ENCODE data around the gene TLCD5.

TLCD5 gene

DNA sequence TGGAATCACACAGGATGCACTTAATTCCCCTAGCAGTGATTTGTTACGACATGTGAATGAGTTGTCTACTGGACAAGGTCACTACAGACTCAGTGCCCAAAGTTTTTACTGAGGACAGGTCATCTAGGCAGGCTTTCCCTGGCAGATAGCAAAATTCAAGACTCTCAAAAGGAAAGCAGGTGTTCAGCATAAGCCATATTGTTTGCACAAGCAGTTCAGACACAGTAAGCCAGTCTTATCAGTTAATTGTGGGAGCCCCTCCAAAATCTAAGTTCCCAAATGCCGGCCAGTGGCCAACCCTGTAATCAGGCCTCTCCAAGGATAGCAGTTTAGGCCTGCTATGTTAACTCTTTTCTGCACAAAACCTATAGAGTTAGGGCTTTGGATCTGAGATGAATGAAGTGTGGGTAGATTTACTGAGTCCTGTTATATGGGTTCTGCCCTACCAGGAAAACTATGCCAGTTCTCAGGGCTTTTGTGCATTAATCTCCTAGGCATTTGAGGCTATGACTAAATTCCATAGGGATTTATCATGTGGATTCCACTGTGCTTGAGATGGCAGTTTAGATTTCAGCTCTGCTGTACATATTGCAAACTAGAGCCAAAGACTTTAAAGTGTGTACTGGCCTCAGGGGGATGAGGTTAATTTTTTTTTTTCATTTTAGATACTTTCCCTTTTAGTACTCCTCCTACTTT, 6.3 kb downstream of the TLCD5 start:
- H2BK120ac ChIP-seq (ENCODE audit: low read depth, low read length): no peak overlapping the region
- DNase-seq (ENCODE audit: low spot score): no peak
- no CpG with 5 or more reads among the region's 2 CpGs for WGBS, 2 donors (ENCODE audit: extremely low coverage in 2 of 2, insufficient read length in 2 of 2, insufficient replicate concordance in 1 of 2)
- H3K27me3 ChIP-seq (ENCODE audit: control insufficient read depth in 3 of 3, insufficient read depth in 3 of 3, low read depth in 1 of 3, low read length in 3 of 3): no peaks in the 10 kb centered on the region
- no peak overlapping the region for H3K18ac ChIP-seq (ENCODE audit: low read length)
- H3K9ac ChIP-seq (ENCODE audit: low read depth, low read length, poor library complexity): no peak overlapping the region
- no peak overlapping the region for H3K14ac ChIP-seq (ENCODE audit: low read length)
- peaks cover 8 to 40% of the 10 kb centered on the region in 2 donors for H3K36me3 ChIP-seq (replicated peaks in 1 of 2; ENCODE audit: control insufficient read depth in 2 of 2, insufficient read depth in 2 of 2, low read length in 2 of 2)
- no peak overlapping the region for H3K4me2 ChIP-seq (ENCODE audit: insufficient read depth, low read length, poor library complexity, severe bottlenecking)
- H3K27ac ChIP-seq (replicated peaks; ENCODE audit: low read length): no peak overlapping the region
- no peak overlapping the region for H2AFZ ChIP-seq (ENCODE audit: low read length)
- H3K79me1 ChIP-seq (ENCODE audit: low read depth, low read length): no peaks in the 10 kb centered on the region
- H3K9me3 ChIP-seq (replicated peaks in 1 of 2; ENCODE audit: control insufficient read depth in 2 of 2, insufficient read depth in 1 of 2, low read depth in 1 of 2, low read length in 2 of 2): no peaks in the 10 kb centered on the region
- no peak overlapping the region for H2AK5ac ChIP-seq (ENCODE audit: low read depth, low read length)
- no peak overlapping the region for H3K4me3 ChIP-seq (ENCODE audit: low read length in 2 of 2)
- no peak overlapping the region for H2BK12ac ChIP-seq (ENCODE audit: low read length)
- no peak overlapping the region for H3K4ac ChIP-seq (ENCODE audit: low read length)
- H4K8ac ChIP-seq (ENCODE audit: low read depth, low read length): no peak overlapping the region
- H2BK5ac ChIP-seq (ENCODE audit: low read length): no peak overlapping the region
- no peak overlapping the region for H4K91ac ChIP-seq (ENCODE audit: low read depth, low read length, poor library complexity)
- H2BK15ac ChIP-seq (ENCODE audit: low read length): no peak overlapping the region
- H3K4me1 ChIP-seq (ENCODE audit: control insufficient read depth in 2 of 2, insufficient read depth in 1 of 2, low read depth in 1 of 2, low read length in 2 of 2): peaks cover 2 to 3% of the 10 kb centered on the region in 2 donors
- H3K23ac ChIP-seq (ENCODE audit: low read depth, low read length, poor library complexity): no peak overlapping the region

DNA sequence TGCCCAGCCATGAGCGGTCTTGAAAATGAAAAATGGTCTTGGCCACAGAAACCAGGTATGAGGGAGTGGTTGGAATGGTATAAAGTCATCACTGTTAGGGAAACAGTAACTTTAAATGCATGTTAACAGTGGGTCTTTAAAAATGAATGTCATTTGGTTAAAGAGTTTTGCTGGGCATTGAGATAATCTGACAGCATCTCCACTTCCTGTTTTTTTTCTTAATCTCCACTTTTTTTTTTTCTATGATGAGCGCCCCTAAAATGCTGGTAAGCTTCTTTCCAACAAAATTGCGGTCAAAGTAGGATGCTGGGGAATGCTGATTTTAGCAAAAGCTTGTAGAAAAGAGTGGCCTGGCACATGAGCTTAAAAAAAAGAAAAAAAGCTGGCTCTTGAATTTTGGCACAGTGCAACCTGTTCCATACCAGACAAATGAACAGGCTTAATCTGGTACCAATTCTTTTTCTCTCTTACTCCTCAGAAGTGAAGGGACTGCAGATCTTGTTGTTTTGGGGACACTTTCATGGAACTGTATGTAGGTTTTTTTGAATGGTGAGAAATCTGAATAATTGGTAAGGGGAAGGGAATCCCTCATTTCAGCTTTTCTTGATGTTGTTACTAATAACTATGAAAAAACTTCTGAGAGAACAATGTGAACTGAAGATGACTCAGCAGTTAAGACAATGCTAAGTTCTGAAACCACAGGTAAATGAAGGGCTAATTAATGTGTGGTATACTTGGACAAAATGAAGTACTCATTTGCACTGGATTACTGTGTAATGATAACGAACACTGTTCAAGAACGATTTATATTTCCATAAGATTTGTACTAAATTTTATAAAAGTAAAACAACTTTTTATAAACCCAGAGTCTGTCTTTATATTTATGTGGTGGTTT, 8.0 kb downstream of the TLCD5 start:
- no CpG with 5 or more reads among the region's 5 CpGs for WGBS, 2 donors (ENCODE audit: extremely low coverage in 2 of 2, insufficient read length in 2 of 2, insufficient replicate concordance in 1 of 2)
- Histone ChIP-seq H3K4ac (ENCODE audit: low read length) (no peak overlapping the region), H3K18ac (ENCODE audit: low read length) (no peak overlapping the region), H4K91ac (ENCODE audit: low read depth, low read length, poor library complexity) (no peak overlapping the region), H3K4me3 (ENCODE audit: low read length in 2 of 2) (no peak overlapping the region), H2BK120ac (ENCODE audit: low read depth, low read length) (no peak overlapping the region), H2AK5ac (ENCODE audit: low read depth, low read length) (no peak overlapping the region), H2BK15ac (ENCODE audit: low read length) (no peak overlapping the region), H2AFZ (ENCODE audit: low read length) (no peak overlapping the region), H3K4me1 (ENCODE audit: control insufficient read depth in 2 of 2, insufficient read depth in 1 of 2, low read depth in 1 of 2, low read length in 2 of 2) (peaks cover 0 to 4% of the 10 kb centered on the region in 2 donors), H2BK12ac (ENCODE audit: low read length) (no peak overlapping the region), H3K79me1 (ENCODE audit: low read depth, low read length) (no peaks in the 10 kb centered on the region), H3K23ac (ENCODE audit: low read depth, low read length, poor library complexity) (no peak overlapping the region), H4K8ac (ENCODE audit: low read depth, low read length) (no peak overlapping the region), H3K9me3 (replicated peaks in 1 of 2; ENCODE audit: control insufficient read depth in 2 of 2, insufficient read depth in 1 of 2, low read depth in 1 of 2, low read length in 2 of 2) (no peaks in the 10 kb centered on the region), H2BK5ac (ENCODE audit: low read length) (no peak overlapping the region), H3K9ac (ENCODE audit: low read depth, low read length, poor library complexity) (no peak overlapping the region), H3K27ac (replicated peaks; ENCODE audit: low read length) (no peak overlapping the region), H3K14ac (ENCODE audit: low read length) (no peak overlapping the region), H3K36me3 (replicated peaks in 1 of 2; ENCODE audit: control insufficient read depth in 2 of 2, insufficient read depth in 2 of 2, low read length in 2 of 2) (peaks cover 8 to 40% of the 10 kb centered on the region in 2 donors), H3K4me2 (ENCODE audit: insufficient read depth, low read length, poor library complexity, severe bottlenecking) (no peak overlapping the region), H3K27me3 (ENCODE audit: control insufficient read depth in 3 of 3, insufficient read depth in 3 of 3, low read depth in 1 of 3, low read length in 3 of 3) (no peaks in the 10 kb centered on the region)
- no peak for DNase-seq (ENCODE audit: low spot score)

DNA sequence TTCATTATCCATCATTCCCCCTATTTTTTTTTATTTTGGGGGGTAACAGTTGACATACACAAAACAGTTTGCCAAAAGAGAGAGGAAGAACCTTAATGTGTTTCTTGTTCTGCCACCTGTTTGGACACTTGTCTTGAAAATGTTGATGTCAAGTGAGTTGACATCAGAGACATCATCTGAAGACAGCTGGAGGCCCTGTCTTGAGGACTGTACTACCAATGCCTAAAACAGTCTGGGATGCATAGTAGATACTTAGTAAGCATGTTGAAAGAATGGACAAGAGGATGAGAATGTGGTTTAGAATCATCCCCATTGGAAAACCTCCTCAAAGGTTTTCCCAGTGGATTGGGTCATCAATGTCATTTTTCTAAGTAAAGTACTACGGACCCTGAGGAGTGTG, 8.7 kb downstream of the TLCD5 start:
- no peak overlapping the region for H2BK120ac ChIP-seq (ENCODE audit: low read depth, low read length)
- H3K4me2 ChIP-seq (ENCODE audit: insufficient read depth, low read length, poor library complexity, severe bottlenecking): no peak overlapping the region
- no peak overlapping the region for H3K4ac ChIP-seq (ENCODE audit: low read length)
- no peak overlapping the region for H4K91ac ChIP-seq (ENCODE audit: low read depth, low read length, poor library complexity)
- H3K23ac ChIP-seq (ENCODE audit: low read depth, low read length, poor library complexity): no peak overlapping the region
- H3K14ac ChIP-seq (ENCODE audit: low read length): no peak overlapping the region
- WGBS, 2 donors (ENCODE audit: extremely low coverage in 2 of 2, insufficient read length in 2 of 2, insufficient replicate concordance in 1 of 2): no CpG with 5 or more reads among the region's 1 CpG
- H2BK15ac ChIP-seq (ENCODE audit: low read length): no peak overlapping the region
- H3K18ac ChIP-seq (ENCODE audit: low read length): no peak overlapping the region
- no peaks in the 10 kb centered on the region for H3K9me3 ChIP-seq (replicated peaks in 1 of 2; ENCODE audit: control insufficient read depth in 2 of 2, insufficient read depth in 1 of 2, low read depth in 1 of 2, low read length in 2 of 2)
- no peak overlapping the region for H2BK5ac ChIP-seq (ENCODE audit: low read length)
- H3K27ac ChIP-seq (replicated peaks; ENCODE audit: low read length): no peak overlapping the region
- H2BK12ac ChIP-seq (ENCODE audit: low read length): no peak overlapping the region
- H3K4me3 ChIP-seq (ENCODE audit: low read length in 2 of 2): no peak overlapping the region
- no peak overlapping the region for H4K8ac ChIP-seq (ENCODE audit: low read depth, low read length)
- H3K36me3 ChIP-seq (replicated peaks in 1 of 2; ENCODE audit: control insufficient read depth in 2 of 2, insufficient read depth in 2 of 2, low read length in 2 of 2): peaks cover 8 to 35% of the 10 kb centered on the region in 2 donors
- no peaks in the 10 kb centered on the region for H3K79me1 ChIP-seq (ENCODE audit: low read depth, low read length)
- H2AFZ ChIP-seq (ENCODE audit: low read length): no peak overlapping the region
- peaks cover 3 to 4% of the 10 kb centered on the region in 2 donors for H3K4me1 ChIP-seq (ENCODE audit: control insufficient read depth in 2 of 2, insufficient read depth in 1 of 2, low read depth in 1 of 2, low read length in 2 of 2)
- DNase-seq (ENCODE audit: low spot score): no peak
- H2AK5ac ChIP-seq (ENCODE audit: low read depth, low read length): no peak overlapping the region
- no peak overlapping the region for H3K9ac ChIP-seq (ENCODE audit: low read depth, low read length, poor library complexity)
- H3K27me3 ChIP-seq (ENCODE audit: control insufficient read depth in 3 of 3, insufficient read depth in 3 of 3, low read depth in 1 of 3, low read length in 3 of 3): no peaks in the 10 kb centered on the region

DNA sequence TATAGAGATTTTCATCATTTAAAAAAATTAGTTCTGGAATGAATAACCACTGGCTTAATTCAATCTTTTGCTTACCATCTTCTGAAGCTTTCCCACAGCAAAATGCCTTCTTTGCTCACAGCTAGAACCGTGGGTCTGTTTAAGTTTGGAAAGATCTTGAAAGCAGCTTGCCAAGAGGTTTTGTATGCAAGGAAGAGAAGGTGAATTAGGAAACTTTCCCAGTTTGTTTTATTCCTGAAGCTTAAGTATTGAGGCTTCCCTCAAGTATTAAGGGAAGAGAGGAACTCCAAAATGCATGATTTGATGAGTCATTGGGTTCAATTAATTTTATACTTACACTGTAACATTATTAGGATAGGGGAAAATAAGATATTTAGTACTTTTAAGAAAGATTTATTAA, 9.2 kb downstream of the TLCD5 start:
- no peak overlapping the region for H2BK12ac ChIP-seq (ENCODE audit: low read length)
- H3K27me3 ChIP-seq (ENCODE audit: control insufficient read depth in 3 of 3, insufficient read depth in 3 of 3, low read depth in 1 of 3, low read length in 3 of 3): no peaks in the 10 kb centered on the region
- no peak overlapping the region for H4K91ac ChIP-seq (ENCODE audit: low read depth, low read length, poor library complexity)
- H3K14ac ChIP-seq (ENCODE audit: low read length): no peak overlapping the region
- no CpG with 5 or more reads among the region's 1 CpG for WGBS, 2 donors (ENCODE audit: extremely low coverage in 2 of 2, insufficient read length in 2 of 2, insufficient replicate concordance in 1 of 2)
- no peak overlapping the region for H4K8ac ChIP-seq (ENCODE audit: low read depth, low read length)
- no peak overlapping the region for H2BK5ac ChIP-seq (ENCODE audit: low read length)
- no peak overlapping the region for H3K18ac ChIP-seq (ENCODE audit: low read length)
- H2BK120ac ChIP-seq (ENCODE audit: low read depth, low read length): no peak overlapping the region
- H3K23ac ChIP-seq (ENCODE audit: low read depth, low read length, poor library complexity): no peak overlapping the region
- no peak overlapping the region for H3K9ac ChIP-seq (ENCODE audit: low read depth, low read length, poor library complexity)
- no peak overlapping the region for H2AFZ ChIP-seq (ENCODE audit: low read length)
- H3K36me3 ChIP-seq (replicated peaks in 1 of 2; ENCODE audit: control insufficient read depth in 2 of 2, insufficient read depth in 2 of 2, low read length in 2 of 2): peaks cover 8 to 30% of the 10 kb centered on the region in 2 donors
- no peaks in the 10 kb centered on the region for H3K79me1 ChIP-seq (ENCODE audit: low read depth, low read length)
- no peak overlapping the region for H3K4me2 ChIP-seq (ENCODE audit: insufficient read depth, low read length, poor library complexity, severe bottlenecking)
- no peak for DNase-seq (ENCODE audit: low spot score)
- peaks cover 4 to 5% of the 10 kb centered on the region in 2 donors for H3K4me1 ChIP-seq (ENCODE audit: control insufficient read depth in 2 of 2, insufficient read depth in 1 of 2, low read depth in 1 of 2, low read length in 2 of 2)
- no peak overlapping the region for H3K4ac ChIP-seq (ENCODE audit: low read length)
- H3K9me3 ChIP-seq (replicated peaks in 1 of 2; ENCODE audit: control insufficient read depth in 2 of 2, insufficient read depth in 1 of 2, low read depth in 1 of 2, low read length in 2 of 2): no peaks in the 10 kb centered on the region
- H2AK5ac ChIP-seq (ENCODE audit: low read depth, low read length): no peak overlapping the region
- H3K4me3 ChIP-seq (ENCODE audit: low read length in 2 of 2): no peak overlapping the region
- H2BK15ac ChIP-seq (ENCODE audit: low read length): no peak overlapping the region
- H3K27ac ChIP-seq (replicated peaks; ENCODE audit: low read length): no peak overlapping the region
